Endodermal cell (in vitro differentiated cells): ENCODE measurements around the gene COL5A1. TPM values are rescaled to one million over a fixed set of nuclear protein-coding genes. Genes with fewer than 3 reads are reported as not detected.

Experiments
- DNase-seq: peaks from one replicate; pipeline ENCODE4 v3.0.0-alpha.2; 2017
- H3K27ac ChIP-seq: 2 replicates; pipeline ENCODE4 v1.5.1; 2013; ENCODE audit warnings: mild to moderate bottlenecking, low read depth, low read length, moderate library complexity
- H3K27me3 ChIP-seq: 2 replicates; pipeline ENCODE4 v1.6.1; 2013; ENCODE audit warnings: mild to moderate bottlenecking, low read length, moderate library complexity; ENCODE audit not compliant: insufficient read depth, control insufficient read depth, poor library complexity, severe bottlenecking
- H3K36me3 ChIP-seq: 2 replicates; pipeline ENCODE4 v1.7.0; 2013; ENCODE audit warnings: mild to moderate bottlenecking, low read length, moderate library complexity; ENCODE audit not compliant: control insufficient read depth, insufficient read depth
- H3K4me1 ChIP-seq: one replicate; pipeline ENCODE4 v1.7.0; 2013; ENCODE audit warnings: low read length; ENCODE audit not compliant: control insufficient read depth, insufficient read depth
- H3K4me3 ChIP-seq: 2 replicates; pipeline ENCODE4 v1.5.1; 2013; ENCODE audit warnings: mild to moderate bottlenecking, low read length, moderate library complexity
- H3K9ac ChIP-seq: 2 replicates; pipeline ENCODE4 v1.6.1; 2013; ENCODE audit warnings: mild to moderate bottlenecking, low read length, moderate library complexity; ENCODE audit not compliant: poor library complexity, severe bottlenecking; ENCODE audit errors: extremely low read depth
- H3K9me3 ChIP-seq: 2 replicates; pipeline ENCODE4 v1.6.1; 2013; ENCODE audit warnings: mild to moderate bottlenecking, low read length, moderate library complexity; ENCODE audit not compliant: control insufficient read depth
- H3K27ac Mint-ChIP-seq: 2 replicates; pipeline ENCODE4 v1.8.0; 2020; ENCODE audit warnings: mixed read lengths
- H3K27me3 Mint-ChIP-seq: 2 replicates; pipeline ENCODE4 v1.8.0; 2021; ENCODE audit warnings: mild to moderate bottlenecking, mixed read lengths; ENCODE audit not compliant: insufficient read depth
- H3K36me3 Mint-ChIP-seq: 2 replicates; pipeline ENCODE4 v1.8.0; 2020; ENCODE audit warnings: low read depth, mixed read lengths
- H3K4me1 Mint-ChIP-seq: 2 replicates; pipeline ENCODE4 v1.8.0; 2020; ENCODE audit warnings: mixed read lengths
- H3K4me3 Mint-ChIP-seq: 2 replicates; pipeline ENCODE4 v1.8.0; 2020; ENCODE audit warnings: mild to moderate bottlenecking, moderate library complexity, mixed read lengths
- H3K9me3 Mint-ChIP-seq: 2 replicates; pipeline ENCODE4 v1.8.0; 2020; ENCODE audit warnings: mild to moderate bottlenecking, mixed read lengths
- CTCF ChIP-seq: fragments of 200-600 bp; sonication (generic); conservative IDR thresholded peaks from 2 replicates; pipeline ENCODE4 v1.5.0; 2021; ENCODE audit warnings: antibody characterized with exemption, mild to moderate bottlenecking
- WGBS, 2 experiments: methylation state at CpG; one replicate each; pipeline versions ENCODE4 v1.1.5 to v1.1.7; 2013; ENCODE audit warnings: missing lambda C conversion rate in 2 of 2, mixed read lengths in 1 of 2; ENCODE audit not compliant: insufficient coverage in 1 of 2, insufficient read length in 1 of 2; 5-methylcytosine and 5-hydroxymethylcytosine counted together
- total RNA-seq, 2 donors: library from RNA; stranded (reverse); fragmentation: NEBNext Ultra II Directional in 1 of 2; extraction: Animal tissue kit (Norgen Biotek cat#: 25700) in 1 of 2; gene quantifications; 2 replicates in 1 of 2; 3 replicates in 1 of 2; pipeline ENCODE4 v1.2.1, GENCODE V29; 2021

Gene COL5A1
- total RNA-seq, 2 donors from 2014 or later: 65.3 to 76.6 TPM

- no peak overlapping the region for H3K4me3 Mint-ChIP-seq
- Histone ChIP-seq H3K9ac (no peak overlapping the region), H3K27me3 (no peaks in the 10 kb centered on the region), H3K27ac (no peak overlapping the region), H3K9me3 (peaks cover 2% of the 10 kb centered on the region), H3K36me3 (no peaks in the 10 kb centered on the region), H3K4me1 (no peaks in the 10 kb centered on the region), H3K4me3 (no peak overlapping the region)
- H3K36me3 Mint-ChIP-seq: no peaks in the 10 kb centered on the region
- 91 to 94% methylated on average over 3 to 10 of the region's 10 CpGs for WGBS, 2 experiments
- DNase-seq: no peak
- no peak for TF ChIP-seq CTCF
- H3K4me1 Mint-ChIP-seq: no peaks in the 10 kb centered on the region
- H3K9me3 Mint-ChIP-seq: peaks cover 12% of the 10 kb centered on the region
- H3K27me3 Mint-ChIP-seq: peaks cover 3% of the 10 kb centered on the region
- no peak overlapping the region for H3K27ac Mint-ChIP-seq
Measured at GRCh38 chr9:134889386-134890154, 248.0 kb downstream of the COL5A1 start.

- Mint-ChIP-seq H3K27me3 (peaks cover 3% of the 10 kb centered on the region), H3K4me1 (no peaks in the 10 kb centered on the region), H3K27ac (no peak overlapping the region), H3K9me3 (peaks cover 18% of the 10 kb centered on the region), H3K36me3 (no peaks in the 10 kb centered on the region), H3K4me3 (no peak overlapping the region)
- no peaks in the 10 kb centered on the region for H3K27me3 ChIP-seq
- no peak overlapping the region for H3K27ac ChIP-seq
- no peaks in the 10 kb centered on the region for H3K4me1 ChIP-seq
- no peak for DNase-seq
- H3K9me3 ChIP-seq: peaks cover 8% of the 10 kb centered on the region
- H3K4me3 ChIP-seq: no peak overlapping the region
- H3K36me3 ChIP-seq: no peaks in the 10 kb centered on the region
- H3K9ac ChIP-seq: no peak overlapping the region
- TF ChIP-seq CTCF: no peak
- WGBS, 2 experiments: 85 to 90% methylated on average over 5 of the region's 5 CpGs
Measured at GRCh38 chr9:134890155-134890495, 248.5 kb downstream of the COL5A1 start.

GRCh38 chr9:134891053-134891452, 249.4 kb downstream of the COL5A1 start:
- Mint-ChIP-seq H3K4me3 (no peak overlapping the region), H3K4me1 (no peaks in the 10 kb centered on the region), H3K27me3 (peaks cover 3% of the 10 kb centered on the region), H3K27ac (no peak overlapping the region), H3K9me3 (peaks cover 22% of the 10 kb centered on the region), H3K36me3 (no peaks in the 10 kb centered on the region)
- 90 to 98% methylated on average over 8 of the region's 8 CpGs for WGBS, 2 experiments
- H3K27ac ChIP-seq: no peak overlapping the region
- no peaks in the 10 kb centered on the region for H3K27me3 ChIP-seq
- DNase-seq: no peak
- no peak overlapping the region for H3K4me3 ChIP-seq
- no peak for TF ChIP-seq CTCF
- no peaks in the 10 kb centered on the region for H3K4me1 ChIP-seq
- peaks cover 9% of the 10 kb centered on the region for H3K9me3 ChIP-seq
- no peaks in the 10 kb centered on the region for H3K36me3 ChIP-seq
- H3K9ac ChIP-seq: no peak overlapping the region
